HCT116 (cell line): ENCODE results near the gene CGB7.

Experiments used
- CTCF ChIP-seq, 3 experiments: fragments of 200-600 bp in 1 of 3; sonication (generic) in 1 of 3; IDR thresholded peaks in 2 of 3; conservative IDR thresholded peaks in 1 of 3; 2 replicates each; pipeline ENCODE4 v1.5.1; 2012 to 2017; ENCODE audit warnings: low read depth in 2 of 3, low read length in 2 of 3, antibody characterized with exemption in 1 of 3, borderline replicate concordance in 1 of 3, control low read depth in 1 of 3, mild to moderate bottlenecking in 1 of 3, mixed read lengths in 1 of 3, mixed run types in 1 of 3, moderate library complexity in 1 of 3; ENCODE audit not compliant: insufficient read depth in 1 of 3
- EZH2 ChIP-seq: fragments of 200-600 bp; sonication (generic); IDR thresholded peaks from 2 replicates; pipeline ENCODE4 v1.6.1; 2017; ENCODE audit warnings: antibody characterized with exemption, mixed run types
- POLR2A ChIP-seq: IDR thresholded peaks from 2 replicates; pipeline ENCODE4 v1.7.0; 2011; ENCODE audit warnings: borderline replicate concordance; ENCODE audit not compliant: insufficient read depth, insufficient read length; ENCODE audit errors: extremely low read depth
- ZFX ChIP-seq: fragments of 450-650 bp; IDR thresholded peaks from 2 replicates; pipeline ENCODE4 v1.6.1; 2017

- no peak for TF ChIP-seq CTCF (IDR thresholded peaks at IDR 0.05 in 2 of 3, conservative IDR thresholded peaks at IDR 0.05 in 1 of 3; ENCODE audit: borderline replicate concordance in 1 of 3, insufficient read depth in 1 of 3, low read depth in 2 of 3, low read length in 2 of 3)
- TF ChIP-seq ZFX, result no peak
- TF ChIP-seq EZH2, result no peak
- TF ChIP-seq POLR2A, result no peak
Measured at GRCh38 chr19:49014123-49014869, 43.3 kb downstream of the CGB7 start.
